Panc1 (cell line): ENCODE results near the gene AP1G2. TPM values are rescaled to one million over a fixed set of nuclear protein-coding genes. Genes with fewer than 3 reads are reported as not detected.

ENCODE experiments used
- ATAC-seq: fragments of 200-7000 bp; cut with Tn5 transposase; 2 replicates; pipeline ENCODE4 v1.9.1; 2020; ENCODE audit warnings: mild to moderate bottlenecking, moderate library complexity
- BruUV-seq: library from RNA; stranded (reverse); fragments of 400-500 nt; replicated peaks from 2 replicates; lab custom pipeline; 2021; lab: Mats Ljungman, UMichigan
- CTCF ChIA-PET: fragments of 300-600 bp; sonication (Branson Sonifier 250); formaldehyde crosslinking; loops from one replicate; lab custom pipeline; 2022; ENCODE audit warnings: antibody characterized with exemption; lab: Charles Lee
- POLR2A ChIA-PET: fragments of 300-600 bp; sonication (Branson Sonifier 250); formaldehyde crosslinking; loops from one replicate; lab custom pipeline; 2022; ENCODE audit warnings: antibody characterized with exemption; lab: Charles Lee
- DNase-seq: peaks from one replicate; pipeline ENCODE4 v3.0.0-alpha.2; 2010; ENCODE audit warnings: low read depth, low spot score
- H3K27ac ChIP-seq: 2 replicates; pipeline ENCODE4 v1.5.1; 2011; ENCODE audit warnings: mild to moderate bottlenecking, low read length, inconsistent platforms
- H3K27me3 ChIP-seq: fragments of 200-500 bp; sonication (Bioruptor generic); 2 replicates; pipeline ENCODE4 v1.6.0; 2014; ENCODE audit warnings: low read length, inconsistent platforms; ENCODE audit not compliant: control insufficient read depth, insufficient read depth
- H3K36me3 ChIP-seq: fragments of 200-500 bp; sonication (Bioruptor generic); 2 replicates; pipeline ENCODE4 v1.5.1; 2014; ENCODE audit warnings: inconsistent platforms, mild to moderate bottlenecking, low read length, moderate library complexity; ENCODE audit not compliant: control insufficient read depth, insufficient read depth
- H3K4me1 ChIP-seq: 2 replicates; pipeline ENCODE4 v1.5.1; 2011; ENCODE audit warnings: inconsistent platforms, mild to moderate bottlenecking, low read length, moderate library complexity; ENCODE audit not compliant: control insufficient read depth, insufficient read depth
- H3K4me3 ChIP-seq, 2 experiments: 2 replicates each; pipeline ENCODE4 v1.5.1; 2011 to 2012; ENCODE audit warnings: low read depth in 2 of 2, low read length in 2 of 2, mild to moderate bottlenecking in 2 of 2, inconsistent platforms in 1 of 2, moderate library complexity in 1 of 2
- H3K9me3 ChIP-seq: fragments of 200-500 bp; sonication (Bioruptor generic); 2 replicates; pipeline ENCODE4 v1.5.1; 2014; ENCODE audit warnings: low read depth, mild to moderate bottlenecking, inconsistent platforms, low read length, moderate library complexity; ENCODE audit not compliant: control insufficient read depth, insufficient read depth
- POLR2AphosphoS5 ChIP-seq: IDR thresholded peaks from 2 replicates; pipeline ENCODE4 v1.6.1; 2012; ENCODE audit warnings: mild to moderate bottlenecking, low read depth, low read length, moderate library complexity
- SIN3A ChIP-seq: IDR thresholded peaks from 2 replicates; pipeline ENCODE4 v1.6.1; 2012; ENCODE audit warnings: low read depth, mild to moderate bottlenecking, low read length, moderate library complexity, borderline replicate concordance; ENCODE audit not compliant: insufficient read depth
- TCF7L2 ChIP-seq: IDR thresholded peaks from 2 replicates; pipeline ENCODE4 v1.6.1; 2011; ENCODE audit warnings: mild to moderate bottlenecking, low read depth, low read length, inconsistent platforms
- in situ Hi-C: cut with HindIII; loops from 2 replicates; pipeline ENCODE4 v1.10.0; 2016; ENCODE audit warnings: low sequenced_read_pairs, low pct_unique_long_range_greater_than_20kb
- intact Hi-C: fragments of 100-400 bp; cut with micrococcal nuclease; formaldehyde crosslinking; loops from one replicate; pipeline ENCODE4 v1.10.0; 2022; ENCODE audit not compliant: unreplicated experiment
- total RNA-seq: library from RNA; stranded (reverse); gene quantifications from one replicate; pipeline ENCODE4 v1.2.1, GENCODE V29; 2021; ENCODE audit not compliant: unreplicated experiment
- TF ChIP-seq, protein P1 (sequence below), 2 experiments: IDR thresholded peaks; 2 replicates each; pipeline ENCODE4 v1.6.1; 2011 to 2012; ENCODE audit warnings: low read depth in 2 of 2, control low read depth in 1 of 2, low read length in 1 of 2, mild to moderate bottlenecking in 1 of 2, moderate library complexity in 1 of 2; ENCODE audit not compliant: insufficient read depth in 1 of 2
- TF ChIP-seq, protein P2 (sequence below): fragments of 450-650 bp; IDR thresholded peaks from 2 replicates; pipeline ENCODE4 v1.5.1; 2017; ENCODE audit warnings: mild to moderate bottlenecking

AP1G2 gene
- total RNA-seq, 1 experiment from 2014 or later: 61.6 TPM

DNA sequence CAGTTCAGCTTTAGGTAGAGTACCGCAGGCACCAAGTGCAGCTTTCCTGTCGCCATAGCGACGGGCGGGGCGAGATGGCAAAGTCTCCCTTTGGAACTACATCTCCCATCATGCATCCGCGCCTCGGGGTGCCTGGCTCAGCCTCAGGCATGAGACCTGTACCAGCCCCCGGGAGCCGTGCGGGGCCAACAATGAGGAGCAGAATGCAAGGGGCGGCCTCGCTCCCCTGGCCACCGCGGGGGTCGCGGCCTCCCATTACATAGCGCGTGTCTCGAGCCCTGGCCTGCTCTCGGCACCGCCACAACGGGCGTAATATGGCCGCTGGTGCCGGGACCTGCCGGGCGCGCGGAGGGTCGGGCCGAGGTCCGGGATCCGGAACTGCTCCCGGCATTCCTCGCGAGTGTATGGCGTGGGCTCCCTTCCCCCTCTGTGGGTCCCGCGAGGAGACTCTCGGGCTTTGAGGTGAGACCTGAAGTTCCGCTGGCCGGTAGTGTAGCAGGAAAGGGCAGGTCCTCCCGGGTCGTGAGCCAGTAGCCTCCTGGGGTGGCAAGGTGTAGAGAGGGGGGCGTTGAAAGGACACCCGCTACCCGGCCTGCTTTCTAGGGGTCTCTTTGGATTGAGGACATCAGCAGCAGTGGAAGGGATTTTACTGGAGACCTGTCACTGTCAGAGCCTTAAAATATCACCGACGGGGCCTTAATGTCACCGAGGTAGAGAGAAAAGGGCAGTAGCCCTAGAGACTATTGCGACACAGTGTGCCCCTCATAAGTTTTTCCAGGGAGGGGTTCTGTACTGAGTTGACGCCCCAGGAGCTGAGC is 11.5 kb downstream of the AP1G2 start, which contains the start of gene THTPA:
Gene THTPA (plus strand): TSS at position 390 of the 818 bp plus-strand sequence. CDS start 487 bp downstream, outside the sequence.
- in situ Hi-C loops: no loop called here
- TSS peak; percentile 77 for BruUV-seq
- Histone ChIP-seq H3K27ac (peak within 1 kb of the TSS; percentile 89), H3K27me3 (no peaks in the 10 kb centered on the region), H3K4me1 (no peaks in the 10 kb centered on the region), H3K36me3 (peaks cover 7% of the 10 kb centered on the region; the same call in 1 of the 2 replicates), H3K4me3 (peak within 1 kb of the TSS; percentile 75 to 90), H3K9me3 (no peaks in the 10 kb centered on the region)
- ATAC-seq (peak; percentile 89), DNase-seq (no peak)
- intact Hi-C loops: loop anchor here (10.0 kb wide), 1 partner anchor 231 kb away; the partner anchor contains the start of gene PABPN1
- ChIA-PET POLR2A (interaction anchor here (0.5 to 0.7 kb wide), 4 partner anchors 28 to 958 kb away, joined by 3 to 4 read pairs (median 4); partner anchors contain the start of gene ABHD4), CTCF (no interaction called here)
- no peak for TF ChIP-seq SIN3A
- TF ChIP-seq TCF7L2: no peak
- peak; percentile 56; the same call in 1 of the 2 replicates for TF ChIP-seq POLR2AphosphoS5
- TF ChIP-seq, protein P1, sequence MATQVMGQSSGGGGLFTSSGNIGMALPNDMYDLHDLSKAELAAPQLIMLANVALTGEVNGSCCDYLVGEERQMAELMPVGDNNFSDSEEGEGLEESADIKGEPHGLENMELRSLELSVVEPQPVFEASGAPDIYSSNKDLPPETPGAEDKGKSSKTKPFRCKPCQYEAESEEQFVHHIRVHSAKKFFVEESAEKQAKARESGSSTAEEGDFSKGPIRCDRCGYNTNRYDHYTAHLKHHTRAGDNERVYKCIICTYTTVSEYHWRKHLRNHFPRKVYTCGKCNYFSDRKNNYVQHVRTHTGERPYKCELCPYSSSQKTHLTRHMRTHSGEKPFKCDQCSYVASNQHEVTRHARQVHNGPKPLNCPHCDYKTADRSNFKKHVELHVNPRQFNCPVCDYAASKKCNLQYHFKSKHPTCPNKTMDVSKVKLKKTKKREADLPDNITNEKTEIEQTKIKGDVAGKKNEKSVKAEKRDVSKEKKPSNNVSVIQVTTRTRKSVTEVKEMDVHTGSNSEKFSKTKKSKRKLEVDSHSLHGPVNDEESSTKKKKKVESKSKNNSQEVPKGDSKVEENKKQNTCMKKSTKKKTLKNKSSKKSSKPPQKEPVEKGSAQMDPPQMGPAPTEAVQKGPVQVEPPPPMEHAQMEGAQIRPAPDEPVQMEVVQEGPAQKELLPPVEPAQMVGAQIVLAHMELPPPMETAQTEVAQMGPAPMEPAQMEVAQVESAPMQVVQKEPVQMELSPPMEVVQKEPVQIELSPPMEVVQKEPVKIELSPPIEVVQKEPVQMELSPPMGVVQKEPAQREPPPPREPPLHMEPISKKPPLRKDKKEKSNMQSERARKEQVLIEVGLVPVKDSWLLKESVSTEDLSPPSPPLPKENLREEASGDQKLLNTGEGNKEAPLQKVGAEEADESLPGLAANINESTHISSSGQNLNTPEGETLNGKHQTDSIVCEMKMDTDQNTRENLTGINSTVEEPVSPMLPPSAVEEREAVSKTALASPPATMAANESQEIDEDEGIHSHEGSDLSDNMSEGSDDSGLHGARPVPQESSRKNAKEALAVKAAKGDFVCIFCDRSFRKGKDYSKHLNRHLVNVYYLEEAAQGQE (IDR thresholded peaks at IDR 0.05; ENCODE audit: insufficient read depth in 1 of 2, low read depth in 2 of 2, low read length in 1 of 2): no peak
- TF ChIP-seq, protein P2, sequence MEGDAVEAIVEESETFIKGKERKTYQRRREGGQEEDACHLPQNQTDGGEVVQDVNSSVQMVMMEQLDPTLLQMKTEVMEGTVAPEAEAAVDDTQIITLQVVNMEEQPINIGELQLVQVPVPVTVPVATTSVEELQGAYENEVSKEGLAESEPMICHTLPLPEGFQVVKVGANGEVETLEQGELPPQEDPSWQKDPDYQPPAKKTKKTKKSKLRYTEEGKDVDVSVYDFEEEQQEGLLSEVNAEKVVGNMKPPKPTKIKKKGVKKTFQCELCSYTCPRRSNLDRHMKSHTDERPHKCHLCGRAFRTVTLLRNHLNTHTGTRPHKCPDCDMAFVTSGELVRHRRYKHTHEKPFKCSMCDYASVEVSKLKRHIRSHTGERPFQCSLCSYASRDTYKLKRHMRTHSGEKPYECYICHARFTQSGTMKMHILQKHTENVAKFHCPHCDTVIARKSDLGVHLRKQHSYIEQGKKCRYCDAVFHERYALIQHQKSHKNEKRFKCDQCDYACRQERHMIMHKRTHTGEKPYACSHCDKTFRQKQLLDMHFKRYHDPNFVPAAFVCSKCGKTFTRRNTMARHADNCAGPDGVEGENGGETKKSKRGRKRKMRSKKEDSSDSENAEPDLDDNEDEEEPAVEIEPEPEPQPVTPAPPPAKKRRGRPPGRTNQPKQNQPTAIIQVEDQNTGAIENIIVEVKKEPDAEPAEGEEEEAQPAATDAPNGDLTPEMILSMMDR: no peak

DNA sequence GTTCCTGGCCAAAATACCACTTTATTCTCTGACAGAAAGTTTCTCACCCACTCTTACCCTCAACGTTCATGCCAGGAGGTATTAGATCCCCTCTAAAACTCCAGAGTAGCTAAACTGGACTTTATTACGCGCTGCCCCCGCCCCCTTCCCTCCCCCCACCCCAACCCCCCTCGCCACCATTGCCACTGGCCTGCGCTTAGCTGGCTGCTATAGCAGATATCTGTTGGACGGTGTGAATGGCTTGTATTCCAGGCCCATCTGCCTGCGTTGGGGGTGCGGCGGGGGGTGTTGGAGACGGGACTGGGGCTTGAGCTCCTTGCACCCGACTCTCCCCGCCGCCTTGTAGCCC is 12.1 kb downstream of the AP1G2 start:
- BruUV-seq: no TSS peak
- CTCF ChIA-PET: no interaction called here

More for the DNA sequence above, 12.1 kb downstream of the AP1G2 start:
- Histone ChIP-seq H3K27me3 (no peaks in the 10 kb centered on the region), H3K9me3 (no peaks in the 10 kb centered on the region), H3K27ac (peak overlapping the region; percentile 89; the same call in 1 of the 2 replicates), H3K4me1 (no peaks in the 10 kb centered on the region), H3K4me3 (peak overlapping the region; percentile 75 to 90), H3K36me3 (peaks cover 8% of the 10 kb centered on the region; the same call in 1 of the 2 replicates)
- in situ Hi-C loops (no loop called here), intact Hi-C loops (loop anchor here (10.0 kb wide), 1 partner anchor 231 kb away; the partner anchor contains the start of gene PABPN1)
- TF ChIP-seq POLR2AphosphoS5 (no peak), TCF7L2 (no peak), SIN3A (no peak)
- TF ChIP-seq, protein P2: no peak
- TF ChIP-seq, protein P1 (IDR thresholded peaks at IDR 0.05; ENCODE audit: insufficient read depth in 1 of 2, low read depth in 2 of 2, low read length in 1 of 2): no peak
- ATAC-seq (peak; percentile 29), DNase-seq (no peak)
- POLR2A ChIA-PET: interaction anchor here (0.5 to 0.7 kb wide), 4 partner anchors 27 to 958 kb away, joined by 3 to 4 read pairs (median 4); partner anchors contain the start of gene ABHD4
